ENCODE results near the gene GPLD1.

The GPLD1 gene

GRCh38 chr6:24445704-24446103, 43.7 kb downstream of the GPLD1 start:
- DNase-seq (ENCODE audit: extremely low spot score) = no peak
- no peak for TF ChIP-seq CTCF (IDR thresholded peaks at IDR 0.05; ENCODE audit: control extremely low read depth, extremely low read depth, low read depth, missing control alignments)
- ChIA-PET CTCF (interaction anchor here (7.6 kb wide), 1 partner anchor 15 kb away, joined by 55 read pairs; no protein-coding TSS in a partner anchor), POLR2A (no interaction called here)

- ChIA-PET POLR2A (no interaction called here), CTCF (interaction anchor here (1.5 to 7.6 kb wide), 2 partner anchors 14 to 22 kb away, joined by 3 to 55 read pairs; no protein-coding TSS in a partner anchor)
- DNase-seq (ENCODE audit: extremely low spot score) = no peak
- no peak for TF ChIP-seq CTCF (IDR thresholded peaks at IDR 0.05; ENCODE audit: control extremely low read depth, extremely low read depth, low read depth, missing control alignments)
Observed at GRCh38 chr6:24444588-24444987, 44.8 kb downstream of the GPLD1 start.

- ChIA-PET POLR2A (interaction anchor here (0.6 kb wide), 1 partner anchor 207 kb away, joined by 3 read pairs; no protein-coding TSS in a partner anchor), CTCF (interaction anchor here (7.6 kb wide), 1 partner anchor 11 kb away, joined by 55 read pairs; no protein-coding TSS in a partner anchor)
- TF ChIP-seq CTCF (IDR thresholded peaks at IDR 0.05; ENCODE audit: control extremely low read depth, extremely low read depth, low read depth, missing control alignments) = no peak
Observed at GRCh38 chr6:24441599-24441904, 47.8 kb downstream of the GPLD1 start.

GRCh38 chr6:24440897-24441598, 48.3 kb downstream of the GPLD1 start:
- CTCF ChIA-PET = interaction anchor here (1.0 to 7.6 kb wide), 4 partner anchors 10 to 140 kb away, joined by 3 to 55 read pairs (median 4); no protein-coding TSS in a partner anchor
- DNase-seq (ENCODE audit: extremely low spot score) = no peak
- TF ChIP-seq CTCF (IDR thresholded peaks at IDR 0.05; ENCODE audit: control extremely low read depth, extremely low read depth, low read depth, missing control alignments) = no peak
- POLR2A ChIA-PET = no interaction called here

More at GRCh38 chr6:24441599-24441904, 47.8 kb downstream of the GPLD1 start:
- DNase-seq (ENCODE audit: extremely low spot score) = no peak

- DNase-seq (ENCODE audit: extremely low spot score) = no peak
- POLR2A ChIA-PET = no interaction called here
- CTCF ChIA-PET = interaction anchor here (1.0 to 7.6 kb wide), 4 partner anchors 9 to 141 kb away, joined by 3 to 55 read pairs (median 4); no protein-coding TSS in a partner anchor
- no peak for TF ChIP-seq CTCF (IDR thresholded peaks at IDR 0.05; ENCODE audit: control extremely low read depth, extremely low read depth, low read depth, missing control alignments)
Observed at GRCh38 chr6:24439858-24440539, 49.4 kb downstream of the GPLD1 start.

- DNase-seq (ENCODE audit: extremely low spot score) = no peak
- POLR2A ChIA-PET = no interaction called here
- CTCF ChIA-PET = interaction anchor here (2.5 kb wide), 1 partner anchor 12 kb away, joined by 8 read pairs; no protein-coding TSS in a partner anchor
- TF ChIP-seq CTCF (IDR thresholded peaks at IDR 0.05; ENCODE audit: control extremely low read depth, extremely low read depth, low read depth, missing control alignments) = no peak
Observed at GRCh38 chr6:24436979-24437378, 52.4 kb downstream of the GPLD1 start.

All from GM10248 (cell line).